ENCODE results near the gene C3orf20.

C3orf20 gene

GRCh38 chr3:14814411-14814871 lies 139.5 kb downstream of the C3orf20 start:
- in situ Hi-C loops (cut with HindIII; ENCODE audit: low sequenced_read_pairs) = no loop called here
- no peak for TF ChIP-seq CTCF (IDR thresholded peaks at IDR 0.05; ENCODE audit: low read depth, low read length, missing control alignments)
- no peak overlapping the region for H3K4me3 ChIP-seq (ENCODE audit: low read depth, low read length)
- DNase-seq (ENCODE audit: low read depth) = no peak

GRCh38 chr3:14816359-14816758 lies 141.4 kb downstream of the C3orf20 start:
- no peak for TF ChIP-seq CTCF (IDR thresholded peaks at IDR 0.05; ENCODE audit: low read depth, low read length, missing control alignments)
- no peak overlapping the region for H3K4me3 ChIP-seq (ENCODE audit: low read depth, low read length)
- DNase-seq (ENCODE audit: low read depth) = no peak
- in situ Hi-C loops (cut with HindIII; ENCODE audit: low sequenced_read_pairs) = no loop called here

- no peak for DNase-seq (ENCODE audit: low read depth)
- no peak within 1 kb of the TSS for H3K4me3 ChIP-seq (ENCODE audit: low read depth, low read length)
- in situ Hi-C loops (cut with HindIII; ENCODE audit: low sequenced_read_pairs) = no loop called here
- no peak for TF ChIP-seq CTCF (IDR thresholded peaks at IDR 0.05; ENCODE audit: low read depth, low read length, missing control alignments)
Measured at GRCh38 chr3:14818804-14819500, 144.0 kb downstream of the C3orf20 start, which contains the start of gene FGD5. Gene FGD5 (plus strand): TSS chr3:14818962. CDS start chr3:14819072, 110 bp downstream.

GRCh38 chr3:14819671-14820070 lies 144.7 kb downstream of the C3orf20 start:
- in situ Hi-C loops (cut with HindIII; ENCODE audit: low sequenced_read_pairs) = loop anchor here (10.0 kb wide), 1 partner anchor 65 kb away; no protein-coding TSS in a partner anchor
- no peak for TF ChIP-seq CTCF (IDR thresholded peaks at IDR 0.05; ENCODE audit: low read depth, low read length, missing control alignments)
- DNase-seq (ENCODE audit: low read depth) = no peak
- no peak overlapping the region for H3K4me3 ChIP-seq (ENCODE audit: low read depth, low read length)

GRCh38 chr3:14820156-14820555 lies 145.2 kb downstream of the C3orf20 start:
- no peak for TF ChIP-seq CTCF (IDR thresholded peaks at IDR 0.05; ENCODE audit: low read depth, low read length, missing control alignments)
- in situ Hi-C loops (cut with HindIII; ENCODE audit: low sequenced_read_pairs) = loop anchor here (10.0 kb wide), 1 partner anchor 65 kb away; no protein-coding TSS in a partner anchor
- no peak for DNase-seq (ENCODE audit: low read depth)
- H3K4me3 ChIP-seq (ENCODE audit: low read depth, low read length) = no peak overlapping the region

GRCh38 chr3:14821151-14821550 lies 146.2 kb downstream of the C3orf20 start:
- in situ Hi-C loops (cut with HindIII; ENCODE audit: low sequenced_read_pairs) = loop anchor here (10.0 kb wide), 1 partner anchor 64 kb away; no protein-coding TSS in a partner anchor

More at GRCh38 chr3:14821151-14821550, 146.2 kb downstream of the C3orf20 start:
- H3K4me3 ChIP-seq (ENCODE audit: low read depth, low read length) = no peak overlapping the region
- no peak for TF ChIP-seq CTCF (IDR thresholded peaks at IDR 0.05; ENCODE audit: low read depth, low read length, missing control alignments)
- no peak for DNase-seq (ENCODE audit: low read depth)

Measured in astrocyte of the cerebellum (primary cell).